ENCODE results near the gene STRN4.

DNA sequence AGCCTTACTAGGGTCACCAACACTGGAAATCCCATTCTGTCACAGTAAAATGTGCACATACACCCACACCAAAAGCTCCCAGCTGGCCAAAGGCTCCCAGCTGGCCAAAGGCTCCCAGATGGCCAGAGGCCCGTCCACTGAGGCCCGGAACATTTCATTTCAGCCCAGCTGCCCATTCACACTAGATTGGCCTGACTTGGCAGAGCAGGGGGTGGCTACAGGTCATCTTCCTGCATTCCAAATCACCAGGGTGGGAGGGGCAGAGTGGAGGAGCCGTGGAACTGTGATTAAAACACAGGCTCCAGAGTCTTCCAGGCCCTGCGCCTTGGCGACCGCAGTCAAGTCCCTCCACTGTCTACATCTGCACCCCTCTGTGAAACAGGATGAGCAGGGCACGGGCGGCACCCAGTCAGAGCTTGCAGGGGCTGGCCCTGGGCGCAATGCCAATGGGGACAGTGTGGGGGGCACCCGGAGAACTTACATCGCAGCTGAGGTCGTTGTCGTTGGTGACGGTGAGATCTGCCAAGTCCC, 19.2 kb downstream of the STRN4 start:
- TF ChIP-seq GATA2 (CRISPR knock-in tag; IDR thresholded peaks at IDR 0.05) (no peak), ESRRA (IDR thresholded peaks at IDR 0.05; ENCODE audit: borderline replicate concordance, low read depth) (no peak), GABPA (tag; conservative IDR thresholded peaks at IDR 0.05; ENCODE audit: low read depth) (no peak), SP1 (CRISPR knock-in tag; IDR thresholded peaks at IDR 0.05) (no peak), BHLHE40 (IDR thresholded peaks at IDR 0.05; ENCODE audit: low read length) (no peak), NFXL1 (CRISPR knock-in tag; IDR thresholded peaks at IDR 0.05) (no peak), CEBPG (CRISPR knock-in tag; IDR thresholded peaks at IDR 0.05) (no peak), CEBPG (tag; conservative IDR thresholded peaks at IDR 0.05 in 1 of 2, IDR thresholded peaks at IDR 0.05 in 1 of 2) (no peak), BCL6 (CRISPR knock-in tag; IDR thresholded peaks at IDR 0.05) (no peak)
- TF ChIP-seq, protein P1, sequence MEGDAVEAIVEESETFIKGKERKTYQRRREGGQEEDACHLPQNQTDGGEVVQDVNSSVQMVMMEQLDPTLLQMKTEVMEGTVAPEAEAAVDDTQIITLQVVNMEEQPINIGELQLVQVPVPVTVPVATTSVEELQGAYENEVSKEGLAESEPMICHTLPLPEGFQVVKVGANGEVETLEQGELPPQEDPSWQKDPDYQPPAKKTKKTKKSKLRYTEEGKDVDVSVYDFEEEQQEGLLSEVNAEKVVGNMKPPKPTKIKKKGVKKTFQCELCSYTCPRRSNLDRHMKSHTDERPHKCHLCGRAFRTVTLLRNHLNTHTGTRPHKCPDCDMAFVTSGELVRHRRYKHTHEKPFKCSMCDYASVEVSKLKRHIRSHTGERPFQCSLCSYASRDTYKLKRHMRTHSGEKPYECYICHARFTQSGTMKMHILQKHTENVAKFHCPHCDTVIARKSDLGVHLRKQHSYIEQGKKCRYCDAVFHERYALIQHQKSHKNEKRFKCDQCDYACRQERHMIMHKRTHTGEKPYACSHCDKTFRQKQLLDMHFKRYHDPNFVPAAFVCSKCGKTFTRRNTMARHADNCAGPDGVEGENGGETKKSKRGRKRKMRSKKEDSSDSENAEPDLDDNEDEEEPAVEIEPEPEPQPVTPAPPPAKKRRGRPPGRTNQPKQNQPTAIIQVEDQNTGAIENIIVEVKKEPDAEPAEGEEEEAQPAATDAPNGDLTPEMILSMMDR (IDR thresholded peaks at IDR 0.05 in 2 of 3, conservative IDR thresholded peaks at IDR 0.05 in 1 of 3; ENCODE audit: insufficient read depth in 2 of 3, low read depth in 1 of 3, low read length in 3 of 3): no peak
- TF ChIP-seq, protein P2, sequence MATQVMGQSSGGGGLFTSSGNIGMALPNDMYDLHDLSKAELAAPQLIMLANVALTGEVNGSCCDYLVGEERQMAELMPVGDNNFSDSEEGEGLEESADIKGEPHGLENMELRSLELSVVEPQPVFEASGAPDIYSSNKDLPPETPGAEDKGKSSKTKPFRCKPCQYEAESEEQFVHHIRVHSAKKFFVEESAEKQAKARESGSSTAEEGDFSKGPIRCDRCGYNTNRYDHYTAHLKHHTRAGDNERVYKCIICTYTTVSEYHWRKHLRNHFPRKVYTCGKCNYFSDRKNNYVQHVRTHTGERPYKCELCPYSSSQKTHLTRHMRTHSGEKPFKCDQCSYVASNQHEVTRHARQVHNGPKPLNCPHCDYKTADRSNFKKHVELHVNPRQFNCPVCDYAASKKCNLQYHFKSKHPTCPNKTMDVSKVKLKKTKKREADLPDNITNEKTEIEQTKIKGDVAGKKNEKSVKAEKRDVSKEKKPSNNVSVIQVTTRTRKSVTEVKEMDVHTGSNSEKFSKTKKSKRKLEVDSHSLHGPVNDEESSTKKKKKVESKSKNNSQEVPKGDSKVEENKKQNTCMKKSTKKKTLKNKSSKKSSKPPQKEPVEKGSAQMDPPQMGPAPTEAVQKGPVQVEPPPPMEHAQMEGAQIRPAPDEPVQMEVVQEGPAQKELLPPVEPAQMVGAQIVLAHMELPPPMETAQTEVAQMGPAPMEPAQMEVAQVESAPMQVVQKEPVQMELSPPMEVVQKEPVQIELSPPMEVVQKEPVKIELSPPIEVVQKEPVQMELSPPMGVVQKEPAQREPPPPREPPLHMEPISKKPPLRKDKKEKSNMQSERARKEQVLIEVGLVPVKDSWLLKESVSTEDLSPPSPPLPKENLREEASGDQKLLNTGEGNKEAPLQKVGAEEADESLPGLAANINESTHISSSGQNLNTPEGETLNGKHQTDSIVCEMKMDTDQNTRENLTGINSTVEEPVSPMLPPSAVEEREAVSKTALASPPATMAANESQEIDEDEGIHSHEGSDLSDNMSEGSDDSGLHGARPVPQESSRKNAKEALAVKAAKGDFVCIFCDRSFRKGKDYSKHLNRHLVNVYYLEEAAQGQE (IDR thresholded peaks at IDR 0.05; ENCODE audit: borderline replicate concordance): no peak
- TF ChIP-seq, protein P2 (CRISPR knock-in tag; IDR thresholded peaks at IDR 0.05; ENCODE audit: low read depth): no peak
- TF ChIP-seq, protein P3, sequence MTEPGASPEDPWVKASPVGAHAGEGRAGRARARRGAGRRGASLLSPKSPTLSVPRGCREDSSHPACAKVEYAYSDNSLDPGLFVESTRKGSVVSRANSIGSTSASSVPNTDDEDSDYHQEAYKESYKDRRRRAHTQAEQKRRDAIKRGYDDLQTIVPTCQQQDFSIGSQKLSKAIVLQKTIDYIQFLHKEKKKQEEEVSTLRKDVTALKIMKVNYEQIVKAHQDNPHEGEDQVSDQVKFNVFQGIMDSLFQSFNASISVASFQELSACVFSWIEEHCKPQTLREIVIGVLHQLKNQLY (CRISPR knock-in tag; conservative IDR thresholded peaks at IDR 0.05): no peak
